Naive B cell (primary cell): ENCODE measurements around the gene NFE2. TPM values are rescaled to one million over a fixed set of nuclear protein-coding genes. Genes with fewer than 3 reads are reported as not detected.

Experiments used
- ATAC-seq, 2 donors: fragments of 150-1000 bp; cut with Tn5 transposase; 2 replicates each; pipeline ENCODE4 v1.10.0; 2021; ENCODE audit warnings: low read depth in 2 of 2, mild to moderate bottlenecking in 2 of 2, moderate library complexity in 2 of 2
- DNase-seq: peaks from one replicate; pipeline ENCODE4 v3.0.0; 2022
- H3K27ac Mint-ChIP-seq, 6 donors: one replicate each; pipeline ENCODE4 v1.8.0; 2020 to 2022; ENCODE audit warnings: mild to moderate bottlenecking in 6 of 6, mixed read lengths in 6 of 6, moderate library complexity in 5 of 6, inconsistent platforms in 2 of 6
- H3K27me3 Mint-ChIP-seq, 3 donors: one replicate each; pipeline ENCODE4 v1.8.0; 2021 to 2022; ENCODE audit warnings: mixed read lengths in 3 of 3, mild to moderate bottlenecking in 1 of 3
- H3K36me3 Mint-ChIP-seq, 2 donors: one replicate each; pipeline ENCODE4 v1.8.0; 2020 to 2022; ENCODE audit warnings: mixed read lengths in 2 of 2, inconsistent platforms in 1 of 2, mild to moderate bottlenecking in 1 of 2
- H3K4me1 Mint-ChIP-seq, 3 donors: one replicate each; pipeline ENCODE4 v1.8.0; 2020 to 2022; ENCODE audit warnings: mixed read lengths in 3 of 3, inconsistent platforms in 1 of 3, mild to moderate bottlenecking in 1 of 3, moderate library complexity in 1 of 3
- H3K4me3 Mint-ChIP-seq, 8 donors: one replicate each; pipeline ENCODE4 v1.8.0; 2020 to 2022; ENCODE audit warnings: mild to moderate bottlenecking in 8 of 8, mixed read lengths in 8 of 8, moderate library complexity in 8 of 8, inconsistent platforms in 2 of 8
- H3K9me3 Mint-ChIP-seq, 7 donors: one replicate each; pipeline ENCODE4 v1.8.0; 2020 to 2022; ENCODE audit warnings: mixed read lengths in 7 of 7, mild to moderate bottlenecking in 5 of 7, inconsistent platforms in 2 of 7, moderate library complexity in 1 of 7
- polyA plus RNA-seq, 6 donors: library from polyadenylated mRNA; unstranded; fragments of 300-500 nt; fragmentation: Illumina TruSeq; gene quantifications; one replicate each; pipeline ENCODE4 v1.2.3, GENCODE V29; 2021; ENCODE audit warnings: low read depth in 6 of 6

The NFE2 gene
- polyA plus RNA-seq, 6 donors from 2014 or later: 0.51 to 3.6 (median 1.5) TPM; not detected in 1

DNA sequence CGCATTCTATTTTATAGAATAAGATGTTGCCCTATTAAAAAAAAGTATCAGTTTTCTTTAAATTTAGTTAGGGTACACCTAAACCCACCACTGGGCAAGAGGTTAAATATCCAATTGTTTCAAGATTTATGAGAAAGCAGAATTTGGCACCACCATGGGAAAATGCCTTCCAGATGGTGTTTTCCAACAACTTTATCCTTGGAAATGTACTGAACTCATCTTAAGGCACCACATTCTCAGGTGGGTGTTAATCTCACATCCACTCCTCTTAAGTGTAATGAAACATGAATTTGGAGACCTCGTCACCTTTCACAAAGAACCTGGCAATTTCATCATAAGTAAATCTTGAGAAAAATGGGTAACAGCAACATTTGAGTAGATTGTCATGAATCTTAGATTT, 34.0 kb downstream of the NFE2 start:
- no peak overlapping the region for H3K27ac Mint-ChIP-seq
- H3K27me3 Mint-ChIP-seq: no peaks in the 10 kb centered on the region
- ATAC-seq (no peak), DNase-seq (no peak)
- H3K4me1 Mint-ChIP-seq: peaks cover 7 to 12% (median 10%) of the 10 kb centered on the region in 3 donors
- H3K4me3 Mint-ChIP-seq: peak overlapping the region in 1 of 8 donors; percentile 16
- H3K36me3 Mint-ChIP-seq: no peaks in the 10 kb centered on the region
- no peaks in the 10 kb centered on the region for H3K9me3 Mint-ChIP-seq

DNA sequence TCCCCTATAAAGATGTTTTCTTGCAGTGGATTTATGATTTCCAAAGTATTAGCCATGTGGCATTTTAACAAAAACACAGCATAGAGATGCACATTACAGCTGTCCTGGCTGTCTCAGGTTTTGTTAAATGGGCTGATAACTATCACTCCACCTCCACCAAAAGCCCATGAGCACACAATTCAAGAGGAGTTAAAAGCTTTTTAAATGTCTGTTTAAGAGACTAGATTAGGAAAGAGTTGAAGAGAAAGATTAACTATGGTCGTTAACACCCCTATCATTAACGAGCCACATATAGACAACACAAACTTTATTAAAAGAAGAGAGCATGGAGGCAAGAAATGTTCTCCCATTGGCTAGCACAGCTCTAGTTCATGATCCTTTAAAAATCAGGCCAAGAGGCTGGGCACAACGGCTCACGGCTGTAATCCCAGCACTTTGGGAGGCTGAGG, 35.4 kb downstream of the NFE2 start:
- ATAC-seq: no peak
- peak overlapping the region in 3 of 6 donors; percentile 7 to 64 (median 48) for H3K27ac Mint-ChIP-seq

DNA sequence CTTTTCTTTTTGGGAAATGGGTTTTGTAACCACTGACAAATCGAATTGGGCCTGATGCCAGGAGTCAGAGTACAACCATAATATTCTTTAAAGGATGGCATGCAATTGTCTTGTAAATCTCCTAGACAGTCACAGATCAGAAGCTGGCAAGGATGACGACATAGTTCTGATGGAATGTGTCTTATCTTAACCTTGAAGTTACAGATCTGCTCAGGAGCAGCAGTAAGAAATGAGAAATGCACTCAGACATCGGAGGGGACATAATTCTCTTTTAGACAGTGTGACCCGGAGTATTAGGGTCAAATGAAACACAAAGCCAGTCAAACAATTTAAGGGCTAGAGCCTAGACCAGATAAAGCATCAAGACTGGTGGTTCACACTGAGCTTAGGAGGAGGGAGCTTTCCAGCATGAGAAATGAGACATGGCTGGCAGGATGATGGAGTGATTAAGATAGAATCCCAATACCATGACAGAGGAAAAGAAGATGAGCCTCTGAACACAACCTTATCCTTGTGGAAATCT, 38.4 kb downstream of the NFE2 start:
- DNase-seq (no peak), ATAC-seq (no peak)
- H3K4me1 Mint-ChIP-seq: peaks cover 19 to 33% (median 21%) of the 10 kb centered on the region in 3 donors
- no peaks in the 10 kb centered on the region for H3K27me3 Mint-ChIP-seq
- no peaks in the 10 kb centered on the region for H3K9me3 Mint-ChIP-seq
- no peak overlapping the region for H3K27ac Mint-ChIP-seq
- no peak overlapping the region for H3K4me3 Mint-ChIP-seq
- no peaks in the 10 kb centered on the region for H3K36me3 Mint-ChIP-seq

More for the DNA sequence above, 35.4 kb downstream of the NFE2 start:
- Mint-ChIP-seq H3K9me3 (no peaks in the 10 kb centered on the region), H3K27me3 (no peaks in the 10 kb centered on the region), H3K4me1 (peaks cover 10 to 21% (median 14%) of the 10 kb centered on the region in 3 donors), H3K4me3 (no peak overlapping the region), H3K36me3 (no peaks in the 10 kb centered on the region)
- no peak for DNase-seq

DNA sequence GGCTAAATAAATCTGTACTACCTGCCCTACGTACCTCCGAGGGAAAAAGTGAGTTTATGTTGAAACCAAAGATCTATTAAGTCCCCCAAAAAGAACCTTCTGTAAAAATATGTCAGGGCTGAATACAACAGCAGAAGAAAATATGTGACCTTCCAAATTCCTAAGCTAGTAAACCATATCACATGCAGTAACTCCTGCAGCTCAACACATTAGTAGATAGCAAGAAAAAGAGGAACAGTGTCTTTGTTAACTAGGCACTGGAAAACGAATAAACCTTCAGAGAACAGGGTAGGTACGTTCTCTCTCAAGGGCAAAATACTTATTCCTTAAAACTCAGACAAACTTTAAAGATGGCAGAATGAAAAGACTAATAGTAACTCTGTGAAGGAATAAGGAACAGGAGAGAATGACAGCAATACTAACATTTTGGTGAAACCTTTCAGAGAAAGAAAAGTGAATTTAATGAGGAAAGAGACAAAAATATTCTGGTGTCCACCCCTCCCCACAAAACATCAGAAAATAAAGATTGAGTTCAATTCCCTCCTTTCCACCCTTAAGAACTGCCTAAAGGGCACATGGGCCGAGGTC, 38.9 kb downstream of the NFE2 start:
- no peak for ATAC-seq
- peak overlapping the region in 2 of 6 donors; percentile 9 to 68 for H3K27ac Mint-ChIP-seq
- H3K9me3 Mint-ChIP-seq: no peaks in the 10 kb centered on the region
- peak overlapping the region in 4 of 8 donors; percentile 17 to 78 (median 38) for H3K4me3 Mint-ChIP-seq
- no peak for DNase-seq
- no peaks in the 10 kb centered on the region for H3K36me3 Mint-ChIP-seq
- H3K27me3 Mint-ChIP-seq: no peaks in the 10 kb centered on the region
- H3K4me1 Mint-ChIP-seq: peaks cover 21 to 33% (median 21%) of the 10 kb centered on the region in 3 donors

DNA sequence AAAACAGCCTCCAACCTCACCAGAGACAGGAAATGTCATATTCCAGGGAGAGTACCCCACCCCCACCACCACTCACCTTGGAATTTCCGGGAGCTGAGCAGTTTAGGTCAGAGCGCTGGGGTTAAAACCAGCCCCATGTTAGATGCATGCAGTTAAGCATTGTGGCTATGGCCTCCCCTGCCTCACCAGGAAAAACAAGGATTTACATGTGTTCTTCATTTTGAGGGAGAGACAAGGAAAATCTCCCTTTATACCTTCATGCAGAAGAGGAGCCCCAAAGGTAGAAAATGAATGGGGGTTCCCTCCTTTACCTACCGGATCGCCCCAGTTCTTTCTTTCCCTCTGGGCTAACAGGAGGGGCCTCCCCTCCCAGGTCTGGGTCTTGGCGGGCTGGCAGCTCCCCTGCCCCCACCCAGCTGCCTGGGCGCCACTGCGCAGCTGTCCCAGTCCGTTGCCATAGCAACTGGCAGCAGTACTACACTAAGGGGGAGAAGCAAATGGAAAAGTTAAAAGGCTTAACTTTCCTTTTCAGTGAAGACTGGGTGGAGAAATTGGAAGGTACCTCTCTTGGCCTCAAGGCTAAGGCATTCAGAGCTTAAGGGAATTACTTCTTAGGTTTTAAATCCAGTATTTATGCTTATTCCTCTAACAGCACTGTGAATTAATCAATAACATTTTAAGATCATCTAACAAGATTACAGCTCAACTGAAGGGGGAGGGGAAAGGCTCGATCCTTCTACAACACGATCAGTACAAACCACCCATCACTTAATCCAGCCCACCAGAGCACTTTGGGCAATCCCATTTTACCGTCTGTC, 41.4 kb downstream of the NFE2 start:
- Mint-ChIP-seq H3K36me3 (peaks cover 0 to 4% of the 10 kb centered on the region in 2 donors), H3K27ac (peak overlapping the region; percentile 89 to 97 (median 91)), H3K4me1 (peaks cover 16 to 28% (median 21%) of the 10 kb centered on the region in 3 donors), H3K9me3 (no peaks in the 10 kb centered on the region), H3K27me3 (no peaks in the 10 kb centered on the region), H3K4me3 (peak overlapping the region; percentile 76 to 90 (median 84))
- ATAC-seq (peak; percentile 94), DNase-seq (peak; percentile 67)

DNA sequence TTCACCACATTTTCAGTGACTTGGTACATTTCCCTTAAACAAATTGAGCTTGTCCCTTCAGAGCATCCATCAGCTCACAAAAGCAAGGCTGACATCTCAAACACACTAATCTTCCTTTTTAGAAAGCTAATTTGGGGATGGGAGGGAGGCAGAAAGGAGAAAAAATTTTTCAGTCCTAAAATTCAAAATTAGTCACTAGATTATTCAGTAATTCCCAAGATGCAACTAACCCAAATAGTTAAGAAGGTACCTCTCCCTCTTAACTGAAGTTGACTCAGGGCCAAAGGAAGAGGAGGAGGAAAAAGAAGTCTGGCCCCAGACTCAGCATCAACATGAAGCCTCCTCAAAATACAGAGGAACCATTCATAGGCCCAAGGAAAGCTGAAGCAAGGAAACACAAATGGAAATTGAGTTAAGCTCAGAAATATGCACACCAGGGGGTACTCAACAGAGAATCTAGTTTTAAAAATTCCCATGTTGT, 42.6 kb downstream of the NFE2 start:
- Mint-ChIP-seq H3K27ac (peak overlapping the region in 3 of 6 donors; percentile 44 to 70 (median 62)), H3K4me1 (peaks cover 16 to 28% (median 21%) of the 10 kb centered on the region in 3 donors), H3K9me3 (no peaks in the 10 kb centered on the region), H3K4me3 (no peak overlapping the region), H3K36me3 (peaks cover 0 to 4% of the 10 kb centered on the region in 2 donors), H3K27me3 (no peaks in the 10 kb centered on the region)
- DNase-seq (no peak), ATAC-seq (no peak)

DNA sequence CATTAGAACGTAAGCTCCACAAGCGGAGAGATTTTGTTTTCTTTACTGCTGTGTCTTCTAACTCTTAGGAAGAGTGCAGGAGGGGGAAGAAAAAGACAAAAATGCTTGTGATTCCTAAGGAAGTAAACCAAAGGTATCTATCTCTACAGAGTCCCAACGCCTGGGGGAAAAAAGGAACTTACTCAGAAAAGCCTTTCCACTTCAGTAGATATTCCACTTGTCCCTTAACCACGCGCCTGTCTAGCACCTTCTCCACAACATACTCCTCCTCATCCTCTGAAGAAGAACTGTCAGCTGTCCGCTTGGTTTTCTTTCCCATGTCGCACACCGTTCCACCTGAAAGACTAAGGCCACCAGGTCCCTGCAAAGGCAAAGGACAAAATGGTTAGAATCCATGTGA, 43.5 kb downstream of the NFE2 start:
- DNase-seq (no peak), ATAC-seq (no peak)
- H3K9me3 Mint-ChIP-seq: no peaks in the 10 kb centered on the region
- H3K4me3 Mint-ChIP-seq: no peak overlapping the region
- peaks cover 0 to 4% of the 10 kb centered on the region in 2 donors for H3K36me3 Mint-ChIP-seq
- no peaks in the 10 kb centered on the region for H3K27me3 Mint-ChIP-seq
- H3K27ac Mint-ChIP-seq: peak overlapping the region in 5 of 6 donors; percentile 9 to 65 (median 12)
- H3K4me1 Mint-ChIP-seq: peaks cover 16 to 29% (median 21%) of the 10 kb centered on the region in 3 donors

DNA sequence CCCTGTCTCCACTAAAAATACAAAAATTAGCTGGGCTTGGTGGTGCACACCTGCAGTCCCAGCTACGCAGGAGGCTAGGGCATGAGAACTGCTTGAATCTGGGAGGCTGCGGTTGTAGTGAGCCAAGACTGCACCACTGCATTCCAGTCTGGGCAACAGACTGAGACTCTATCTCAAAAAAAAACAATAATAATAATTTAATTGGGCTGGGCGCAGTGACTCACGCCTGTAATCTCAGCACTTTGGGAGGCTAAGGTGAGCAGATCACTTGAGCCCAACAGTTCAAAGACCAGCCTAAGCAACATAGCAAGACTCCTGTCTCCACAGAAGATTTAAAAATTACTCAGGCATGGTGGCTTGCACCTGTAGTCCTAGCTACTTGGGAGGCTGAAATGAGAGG, 47.6 kb downstream of the NFE2 start:
- no peak overlapping the region for H3K4me3 Mint-ChIP-seq

DNA sequence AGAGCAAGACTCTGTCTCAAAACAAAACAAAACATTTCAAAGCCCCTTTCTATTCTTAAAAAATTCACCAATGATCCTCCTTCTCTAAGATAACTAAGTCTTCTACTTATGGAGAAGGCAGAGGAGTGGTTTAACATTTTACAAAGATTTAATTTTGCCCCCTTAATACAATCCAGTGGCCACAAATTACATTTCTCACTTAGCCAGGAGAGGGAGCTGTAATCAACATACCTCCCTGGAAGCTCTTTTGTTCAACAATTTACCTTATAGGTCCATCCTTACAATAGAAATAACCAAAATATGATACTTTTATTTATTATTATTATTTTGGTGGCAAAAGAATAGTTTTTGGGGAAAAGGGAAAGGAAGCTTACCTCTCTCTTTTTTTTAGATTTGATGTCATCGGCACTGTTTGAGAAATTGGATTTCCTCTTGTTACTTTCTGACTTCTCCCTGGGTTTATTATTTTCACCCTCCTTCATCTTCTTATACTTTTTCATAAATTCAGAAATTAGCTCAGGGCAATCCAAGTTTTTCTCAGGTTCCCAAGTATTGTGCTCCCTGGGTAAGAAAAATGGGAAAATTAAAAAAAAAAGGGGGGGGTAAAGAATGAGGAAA, 49.0 kb downstream of the NFE2 start:
- H3K4me1 Mint-ChIP-seq: peaks cover 4 to 19% (median 10%) of the 10 kb centered on the region in 3 donors
- peaks cover 5 to 16% of the 10 kb centered on the region in 2 donors for H3K36me3 Mint-ChIP-seq
- no peaks in the 10 kb centered on the region for H3K27me3 Mint-ChIP-seq
- DNase-seq (peak; percentile 35), ATAC-seq (peak; percentile 71 to 72)
- H3K4me3 Mint-ChIP-seq: peak overlapping the region in 1 of 8 donors; percentile 56
- H3K9me3 Mint-ChIP-seq: no peaks in the 10 kb centered on the region
- peak overlapping the region in 1 of 6 donors; percentile 11 for H3K27ac Mint-ChIP-seq

More for the DNA sequence above, 47.6 kb downstream of the NFE2 start:
- Mint-ChIP-seq H3K27me3 (no peaks in the 10 kb centered on the region), H3K4me1 (peaks cover 7 to 19% (median 10%) of the 10 kb centered on the region in 3 donors), H3K27ac (no peak overlapping the region), H3K9me3 (no peaks in the 10 kb centered on the region), H3K36me3 (peaks cover 5 to 13% of the 10 kb centered on the region in 2 donors)
- ATAC-seq: no peak
- no peak for DNase-seq

DNA sequence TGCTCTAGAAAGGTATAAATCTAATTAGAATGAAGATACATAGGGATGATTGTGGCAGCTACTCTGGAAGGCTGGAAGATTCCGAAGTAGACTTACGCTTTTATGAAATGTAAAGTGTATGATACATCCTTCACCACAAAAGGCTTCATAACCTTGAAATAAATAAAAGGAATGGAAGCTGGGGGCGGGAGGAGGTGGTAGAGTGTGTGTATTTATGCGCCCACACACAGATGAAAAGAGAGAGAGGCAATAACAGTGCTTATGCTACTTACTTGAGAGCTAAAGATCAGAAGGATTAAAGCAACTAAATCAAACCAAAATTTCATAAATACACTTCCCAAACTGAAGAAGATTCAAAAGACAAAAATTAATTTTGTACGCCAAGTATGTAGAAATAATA, 51.3 kb downstream of the NFE2 start:
- ATAC-seq (no peak), DNase-seq (no peak)
- H3K9me3 Mint-ChIP-seq: no peaks in the 10 kb centered on the region
- H3K4me3 Mint-ChIP-seq: peak overlapping the region in 2 of 8 donors; percentile 63 to 77
- H3K36me3 Mint-ChIP-seq: peaks cover 5 to 18% of the 10 kb centered on the region in 2 donors
- H3K27ac Mint-ChIP-seq: peak overlapping the region in 1 of 6 donors; percentile 33
- peaks cover 4 to 19% (median 10%) of the 10 kb centered on the region in 3 donors for H3K4me1 Mint-ChIP-seq
- H3K27me3 Mint-ChIP-seq: no peaks in the 10 kb centered on the region

DNA sequence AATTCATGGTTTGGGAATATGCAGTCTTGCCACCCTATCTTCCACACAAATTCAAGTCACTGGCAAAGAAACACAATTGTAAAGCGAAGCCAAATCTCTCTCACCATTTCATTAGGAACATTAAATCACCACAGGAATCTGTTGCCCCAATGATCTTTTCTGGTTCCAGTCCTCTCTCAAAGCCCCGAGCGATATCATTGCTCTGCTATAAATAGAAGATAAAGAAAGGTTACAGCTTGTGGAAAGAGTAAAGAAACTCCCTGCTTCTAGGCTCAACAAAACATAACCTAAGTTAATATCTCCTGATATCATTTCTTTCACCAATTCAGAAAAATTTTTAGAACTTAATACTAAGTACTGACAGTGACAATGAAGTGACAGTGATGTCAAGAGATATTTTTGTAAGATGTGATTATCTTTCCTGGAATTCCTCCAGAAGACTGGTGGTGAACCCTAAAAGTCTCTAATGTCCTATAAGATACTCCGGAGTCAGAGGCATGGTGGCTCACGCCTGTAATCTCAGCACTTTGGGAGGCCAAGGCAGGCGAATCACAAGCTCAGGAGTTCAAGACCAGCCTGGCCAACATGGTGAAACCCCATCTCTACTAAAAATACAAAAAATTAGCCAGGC, 54.7 kb downstream of the NFE2 start:
- Mint-ChIP-seq H3K36me3 (peaks cover 5 to 18% of the 10 kb centered on the region in 2 donors), H3K27me3 (no peaks in the 10 kb centered on the region), H3K27ac (no peak overlapping the region), H3K4me1 (peaks cover 0 to 7% (median 4%) of the 10 kb centered on the region in 3 donors), H3K4me3 (no peak overlapping the region), H3K9me3 (no peaks in the 10 kb centered on the region)
- ATAC-seq (no peak), DNase-seq (no peak)
